SK-N-SH treated with all-trans-retinoic acid at 6 μM for 48 hours (cell line): ENCODE data around the gene NTM.

Experiments used
- BACH2 ChIP-seq: fragments of 250-450 bp; sonication (Bioruptor Pico); IDR thresholded peaks from 2 replicates; pipeline ENCODE4 v1.9.0; 2021; ENCODE audit warnings: mild to moderate bottlenecking, borderline replicate concordance
- CREB5 ChIP-seq: fragments of 250-450 bp; sonication (Bioruptor Pico); IDR thresholded peaks from 2 replicates; pipeline ENCODE4 v1.5.1; 2020; ENCODE audit warnings: low read depth, mild to moderate bottlenecking, moderate library complexity
- GLIS3 ChIP-seq: fragments of 250-450 bp; sonication (Bioruptor Pico); IDR thresholded peaks from 2 replicates; pipeline ENCODE4 v1.5.0; 2020; ENCODE audit warnings: mild to moderate bottlenecking, moderate library complexity
- ISL1 ChIP-seq: fragments of 250-450 bp; sonication (Bioruptor Pico); IDR thresholded peaks from 2 replicates; pipeline ENCODE4 v2.1.2; 2022; ENCODE audit warnings: mild to moderate bottlenecking, moderate library complexity
- RARB ChIP-seq: fragments of 250-450 bp; sonication (Bioruptor Pico); IDR thresholded peaks from 2 replicates; pipeline ENCODE4 v1.8.0; 2021; ENCODE audit warnings: mild to moderate bottlenecking, moderate library complexity
- TCF4 ChIP-seq: fragments of 250-450 bp; sonication (Bioruptor Pico); IDR thresholded peaks from 2 replicates; pipeline ENCODE4 v1.8.0; 2021; ENCODE audit warnings: mild to moderate bottlenecking, moderate library complexity, borderline replicate concordance
- TOX ChIP-seq: fragments of 250-450 bp; sonication (Bioruptor Pico); IDR thresholded peaks from 2 replicates; pipeline ENCODE4 v1.8.0; 2021; ENCODE audit warnings: mild to moderate bottlenecking, moderate library complexity, borderline replicate concordance
- ZC3H10 ChIP-seq: fragments of 250-450 bp; sonication (Bioruptor Pico); IDR thresholded peaks from 2 replicates; pipeline ENCODE4 v1.5.1; 2021; ENCODE audit warnings: mild to moderate bottlenecking, moderate library complexity
- ZFP3 ChIP-seq: fragments of 250-450 bp; sonication (Bioruptor Pico); IDR thresholded peaks from 2 replicates; pipeline ENCODE4 v1.5.0; 2020; ENCODE audit warnings: mild to moderate bottlenecking, moderate library complexity
- ZFP30 ChIP-seq: fragments of 450-650 bp; formaldehyde crosslinking; IDR thresholded peaks from 2 replicates; pipeline ENCODE4 v1.5.0; 2022; ENCODE audit warnings: mild to moderate bottlenecking, moderate library complexity
- ZNF565 ChIP-seq: fragments of 450-650 bp; formaldehyde crosslinking; conservative IDR thresholded peaks from 2 replicates; pipeline ENCODE4 v1.5.0; 2020; ENCODE audit warnings: low read depth, mild to moderate bottlenecking, moderate library complexity
- TF ChIP-seq, protein P1 (sequence below): fragments of 250-450 bp; sonication (Bioruptor Pico); IDR thresholded peaks from 2 replicates; pipeline ENCODE4 v1.5.1; 2021; ENCODE audit warnings: mild to moderate bottlenecking, moderate library complexity
- TF ChIP-seq, protein P2 (sequence below): fragments of 250-450 bp; sonication (Bioruptor Pico); IDR thresholded peaks from 2 replicates; pipeline ENCODE4 v1.8.0; 2020; ENCODE audit warnings: mild to moderate bottlenecking, moderate library complexity, borderline replicate concordance

- TF ChIP-seq TCF4 (CRISPR knock-in tag) = no peak
- TF ChIP-seq TOX (CRISPR knock-in tag) = no peak
- TF ChIP-seq, protein P1, sequence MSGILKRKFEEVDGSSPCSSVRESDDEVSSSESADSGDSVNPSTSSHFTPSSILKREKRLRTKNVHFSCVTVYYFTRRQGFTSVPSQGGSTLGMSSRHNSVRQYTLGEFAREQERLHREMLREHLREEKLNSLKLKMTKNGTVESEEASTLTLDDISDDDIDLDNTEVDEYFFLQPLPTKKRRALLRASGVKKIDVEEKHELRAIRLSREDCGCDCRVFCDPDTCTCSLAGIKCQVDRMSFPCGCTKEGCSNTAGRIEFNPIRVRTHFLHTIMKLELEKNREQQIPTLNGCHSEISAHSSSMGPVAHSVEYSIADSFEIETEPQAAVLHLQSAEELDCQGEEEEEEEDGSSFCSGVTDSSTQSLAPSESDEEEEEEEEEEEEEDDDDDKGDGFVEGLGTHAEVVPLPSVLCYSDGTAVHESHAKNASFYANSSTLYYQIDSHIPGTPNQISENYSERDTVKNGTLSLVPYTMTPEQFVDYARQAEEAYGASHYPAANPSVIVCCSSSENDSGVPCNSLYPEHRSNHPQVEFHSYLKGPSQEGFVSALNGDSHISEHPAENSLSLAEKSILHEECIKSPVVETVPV (CRISPR knock-in tag) = no peak
- no peak for TF ChIP-seq ZC3H10 (CRISPR knock-in tag)
- no peak for TF ChIP-seq ZNF565 (CRISPR knock-in tag)
- no peak for TF ChIP-seq BACH2 (CRISPR knock-in tag)
- no peak for TF ChIP-seq CREB5 (CRISPR knock-in tag)
- TF ChIP-seq ZFP3 (CRISPR knock-in tag) = no peak
- TF ChIP-seq ZFP30 (CRISPR knock-in tag) = no peak
- TF ChIP-seq GLIS3 (CRISPR knock-in tag) = no peak
- TF ChIP-seq RARB (CRISPR knock-in tag) = no peak
- TF ChIP-seq ISL1 (CRISPR knock-in tag) = no peak
- TF ChIP-seq, protein P2, sequence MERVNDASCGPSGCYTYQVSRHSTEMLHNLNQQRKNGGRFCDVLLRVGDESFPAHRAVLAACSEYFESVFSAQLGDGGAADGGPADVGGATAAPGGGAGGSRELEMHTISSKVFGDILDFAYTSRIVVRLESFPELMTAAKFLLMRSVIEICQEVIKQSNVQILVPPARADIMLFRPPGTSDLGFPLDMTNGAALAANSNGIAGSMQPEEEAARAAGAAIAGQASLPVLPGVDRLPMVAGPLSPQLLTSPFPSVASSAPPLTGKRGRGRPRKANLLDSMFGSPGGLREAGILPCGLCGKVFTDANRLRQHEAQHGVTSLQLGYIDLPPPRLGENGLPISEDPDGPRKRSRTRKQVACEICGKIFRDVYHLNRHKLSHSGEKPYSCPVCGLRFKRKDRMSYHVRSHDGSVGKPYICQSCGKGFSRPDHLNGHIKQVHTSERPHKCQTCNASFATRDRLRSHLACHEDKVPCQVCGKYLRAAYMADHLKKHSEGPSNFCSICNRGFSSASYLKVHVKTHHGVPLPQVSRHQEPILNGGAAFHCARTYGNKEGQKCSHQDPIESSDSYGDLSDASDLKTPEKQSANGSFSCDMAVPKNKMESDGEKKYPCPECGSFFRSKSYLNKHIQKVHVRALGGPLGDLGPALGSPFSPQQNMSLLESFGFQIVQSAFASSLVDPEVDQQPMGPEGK (CRISPR knock-in tag) = no peak
Measured at GRCh38 chr11:131334601-131335000, 35.8 kb upstream of the NTM start.
